ENCODE measurements around the gene BCL2.

The BCL2 gene

DNA sequence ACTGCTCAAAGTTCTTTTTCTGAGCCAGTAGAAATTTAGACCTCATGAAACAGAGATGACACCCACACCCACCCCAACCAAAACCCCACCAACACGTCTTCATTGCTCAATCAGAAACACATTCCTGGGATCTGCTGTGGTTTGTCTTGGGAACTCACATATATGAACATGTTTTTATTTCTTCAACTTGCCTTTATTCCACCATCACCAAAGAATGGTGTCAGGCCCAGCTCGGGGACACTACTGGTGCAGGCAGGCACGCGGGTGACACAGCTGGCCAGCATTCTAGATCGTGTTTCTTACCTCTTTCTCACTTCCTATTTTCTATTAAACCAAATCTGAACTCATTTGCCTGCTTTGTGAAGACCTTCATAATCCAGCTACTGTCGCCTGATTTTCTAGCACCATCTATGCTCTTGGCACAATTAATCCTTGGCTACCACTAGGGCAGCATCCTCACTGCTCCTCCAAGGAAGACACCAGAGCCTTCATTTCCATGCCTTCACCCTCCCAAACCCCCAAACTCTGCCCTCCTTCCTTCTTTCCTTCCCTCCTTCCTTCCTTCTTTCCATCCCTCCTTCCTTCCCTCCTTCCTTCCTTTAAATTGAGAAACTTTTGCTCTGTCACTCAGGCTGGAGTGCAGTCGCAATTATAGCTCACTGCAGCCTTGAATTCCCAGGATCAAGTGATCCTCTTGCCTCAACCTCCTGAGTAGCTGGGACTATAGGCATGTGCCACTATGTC lies 157.1 kb downstream of the BCL2 start:
- in situ Hi-C loops (cut with MboI; ENCODE audit: low sequenced_read_pairs), result no loop called here

DNA sequence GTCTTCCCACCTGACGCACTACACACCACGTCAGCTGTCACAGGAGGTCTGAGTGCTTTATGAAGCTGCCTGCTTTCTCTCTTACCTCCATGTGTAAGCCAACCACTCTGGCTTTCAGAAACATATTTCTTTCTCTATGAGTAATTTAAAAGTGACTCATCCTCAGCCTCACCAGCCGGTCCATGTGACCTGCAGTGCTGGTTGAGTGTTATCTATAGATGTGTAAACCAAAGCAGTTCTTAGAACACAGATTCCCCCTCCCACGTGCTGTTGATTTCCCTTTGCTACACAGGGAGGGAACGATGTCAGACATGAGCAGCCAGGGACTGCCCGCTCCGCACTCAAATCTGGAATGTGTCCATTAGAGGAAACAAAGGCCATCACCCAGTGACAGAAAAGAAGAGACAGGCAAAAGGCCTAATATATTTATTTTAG lies 157.8 kb downstream of the BCL2 start:
- in situ Hi-C loops (cut with MboI; ENCODE audit: low sequenced_read_pairs), result no loop called here

DNA sequence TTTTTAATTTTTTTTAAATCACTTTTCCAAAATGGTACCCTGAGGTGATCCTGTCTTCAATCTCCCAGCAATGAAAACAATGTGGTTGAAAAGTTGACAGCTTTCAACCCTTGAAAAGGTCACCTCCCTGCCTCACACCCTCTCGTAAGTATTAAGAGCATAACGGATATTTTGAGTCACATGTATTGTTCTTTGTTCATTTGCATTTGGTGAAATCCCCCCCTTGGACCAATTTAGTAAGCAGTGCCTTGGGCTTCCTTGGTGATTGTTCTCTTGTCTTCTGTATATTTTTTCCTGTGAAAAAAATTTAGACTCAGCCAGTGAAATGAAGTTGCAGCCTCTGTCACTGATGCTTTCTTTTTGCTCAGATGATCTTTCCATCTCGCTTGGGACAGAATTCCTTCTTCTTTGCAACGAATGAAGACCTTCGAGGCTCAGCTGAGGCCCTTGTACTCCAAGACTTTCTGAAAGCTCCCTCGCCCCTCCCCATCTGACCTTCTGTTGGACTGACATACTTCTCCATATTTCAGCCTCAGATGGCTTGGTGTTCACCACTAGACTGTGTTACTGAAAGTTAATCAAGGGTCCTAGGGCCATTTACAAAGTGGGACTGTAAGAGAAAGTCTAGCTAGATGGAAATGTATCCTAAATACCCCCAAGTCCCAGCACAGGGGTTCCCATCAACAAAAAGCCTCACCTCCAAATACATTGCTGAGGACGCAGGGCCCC lies 158.4 kb downstream of the BCL2 start:
- in situ Hi-C loops (cut with MboI; ENCODE audit: low sequenced_read_pairs), result no loop called here

DNA sequence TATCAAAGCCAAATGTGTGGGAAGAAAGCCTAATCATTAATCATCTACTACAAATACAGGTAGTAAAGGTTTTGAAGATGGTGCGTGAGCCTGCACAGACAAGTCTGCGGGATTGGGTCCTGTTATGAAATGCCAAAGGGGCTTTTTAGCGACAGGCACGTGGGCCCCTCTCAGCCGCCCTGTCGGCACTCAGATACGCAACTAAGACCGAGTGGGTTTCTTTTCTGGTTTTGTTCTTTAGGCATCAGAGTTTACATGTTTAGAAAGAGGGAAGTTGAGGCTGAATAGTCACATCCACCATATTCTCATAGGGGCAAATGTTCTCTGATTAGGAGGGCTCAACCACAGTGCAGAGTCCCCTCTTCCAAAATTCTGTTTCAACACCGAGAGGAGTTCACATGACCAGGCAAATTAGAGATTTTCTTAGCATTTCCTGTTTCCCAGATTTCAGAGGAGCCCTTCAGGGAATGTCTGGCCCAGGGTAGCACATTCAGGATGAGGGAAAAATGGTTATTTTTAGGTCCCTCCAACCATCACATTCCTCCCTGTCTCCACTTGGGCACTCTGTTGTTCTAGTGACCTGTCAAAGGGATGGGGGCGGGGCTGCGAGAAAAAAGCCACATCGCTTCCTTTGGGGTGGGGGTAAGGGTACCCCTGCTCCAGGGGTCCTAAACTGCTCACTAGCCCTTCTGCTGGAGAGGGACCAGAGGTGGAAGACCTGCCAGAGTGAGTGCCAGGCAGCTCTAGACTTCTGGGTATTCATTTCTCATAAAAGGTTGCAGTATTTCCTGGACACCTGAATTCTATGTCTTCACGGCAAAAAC lies 159.2 kb downstream of the BCL2 start:
- in situ Hi-C loops (cut with MboI; ENCODE audit: low sequenced_read_pairs), result no loop called here

DNA sequence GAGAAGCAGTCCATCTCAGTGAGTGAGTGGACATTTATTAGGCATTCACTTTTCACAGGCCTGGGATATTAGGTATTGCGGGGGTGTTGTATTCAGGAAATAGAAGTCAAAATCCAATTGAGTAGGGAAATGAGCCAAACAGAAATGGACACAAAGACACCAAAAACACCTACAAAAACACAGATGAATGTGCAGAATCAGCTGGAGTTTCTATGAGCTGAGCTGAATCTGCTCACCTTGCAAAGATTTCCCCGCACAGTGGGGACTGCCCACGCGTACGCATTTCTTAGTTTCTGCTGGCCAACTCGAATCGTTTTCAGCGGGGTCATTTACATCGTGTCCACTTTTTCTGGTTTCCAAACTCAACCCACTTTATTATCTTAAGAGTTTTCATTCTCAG lies 160.0 kb downstream of the BCL2 start:
- in situ Hi-C loops (cut with MboI; ENCODE audit: low sequenced_read_pairs), result no loop called here

DNA sequence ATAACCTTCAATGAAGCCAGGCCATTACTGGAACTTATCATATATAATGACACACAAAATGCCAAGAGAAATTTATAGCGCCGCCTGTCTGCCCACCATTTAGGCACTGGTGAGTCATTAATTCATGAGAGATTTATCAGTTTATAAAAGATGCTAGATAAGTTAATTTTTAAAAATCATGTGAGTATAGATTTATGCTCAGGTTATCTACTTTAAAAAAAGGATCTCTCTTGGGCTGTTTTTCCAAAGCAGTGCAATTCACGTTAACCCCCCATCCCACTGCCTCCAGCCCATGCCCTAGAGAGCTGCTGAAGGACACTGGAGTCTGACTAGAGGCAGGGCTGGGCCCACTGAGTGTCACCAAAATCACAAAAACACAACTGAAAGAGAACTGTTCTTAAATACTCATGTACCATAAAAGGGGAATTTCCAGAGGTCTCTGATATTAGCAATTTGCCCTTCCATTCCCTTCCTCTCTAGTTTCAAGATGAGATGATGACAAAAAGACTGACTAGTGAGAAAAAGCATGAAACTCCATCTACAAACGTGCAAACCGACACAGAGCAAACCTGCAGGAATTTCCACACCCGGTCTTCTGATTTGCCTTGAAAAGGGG lies 160.8 kb downstream of the BCL2 start:
- in situ Hi-C loops (cut with MboI; ENCODE audit: low sequenced_read_pairs), result no loop called here

DNA sequence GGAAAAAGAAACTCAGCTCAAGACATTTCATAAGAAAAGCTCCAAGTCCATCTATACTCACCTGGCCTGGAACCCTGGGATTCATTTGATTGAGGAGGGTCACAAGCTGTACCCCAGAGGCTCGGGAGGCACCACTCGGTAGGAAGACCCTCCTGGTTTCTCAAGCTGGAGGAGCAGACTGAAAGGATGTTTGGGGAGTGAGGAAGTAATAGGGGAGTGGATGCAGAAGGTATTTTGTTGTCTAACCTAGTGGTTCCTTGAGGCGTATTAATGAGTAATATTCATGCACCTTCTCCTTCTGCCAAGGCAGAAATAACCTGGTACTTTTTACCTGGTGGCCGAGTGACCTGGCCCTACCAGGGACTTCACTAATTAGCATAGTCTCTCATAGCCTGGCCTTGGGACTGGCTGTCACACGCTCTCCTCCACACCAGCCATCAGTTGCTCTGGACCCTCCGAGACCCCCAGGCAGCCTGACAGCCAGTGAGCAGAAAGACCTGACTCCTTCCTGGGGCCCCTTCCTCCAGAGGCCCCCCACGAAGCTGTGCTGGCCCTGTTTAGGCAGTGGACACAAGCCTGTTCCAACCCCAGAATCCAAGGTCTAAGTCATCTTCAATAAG lies 161.4 kb downstream of the BCL2 start:
- in situ Hi-C loops (cut with MboI; ENCODE audit: low sequenced_read_pairs), result no loop called here

DNA sequence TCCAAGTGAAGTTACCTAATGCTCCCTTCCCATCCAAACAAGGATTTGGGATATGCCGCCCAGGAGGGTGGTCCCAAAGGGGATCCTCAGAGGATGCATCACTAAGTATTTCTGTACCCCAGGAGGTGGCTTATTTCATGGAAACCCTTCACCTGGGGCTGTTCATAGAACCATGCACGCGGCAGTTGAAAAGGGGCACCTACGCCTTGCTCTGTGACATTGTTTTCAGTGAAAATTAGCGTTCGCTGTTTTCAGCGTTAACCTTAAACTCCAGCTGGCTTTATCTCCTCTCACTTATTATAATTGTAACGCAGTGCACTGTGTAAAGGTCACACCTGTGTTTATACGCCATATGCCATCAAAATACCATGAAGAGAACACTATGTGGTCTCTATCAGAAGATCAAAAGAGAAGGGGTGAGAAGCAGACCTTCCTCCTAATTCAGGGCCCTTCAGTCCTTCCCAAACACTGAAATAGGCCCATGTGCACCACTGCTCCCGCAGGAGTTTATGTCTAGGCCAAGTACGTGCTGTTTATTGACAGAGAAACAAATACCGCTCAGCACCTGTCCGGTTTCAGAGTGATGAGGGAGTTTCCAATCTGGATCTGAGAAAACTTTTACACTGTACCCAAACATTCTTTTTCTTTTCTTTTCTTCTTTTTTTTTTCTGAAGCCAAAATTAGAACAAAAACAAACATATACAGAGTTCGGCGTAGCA lies 162.1 kb downstream of the BCL2 start:
- in situ Hi-C loops (cut with MboI; ENCODE audit: low sequenced_read_pairs), result no loop called here

DNA sequence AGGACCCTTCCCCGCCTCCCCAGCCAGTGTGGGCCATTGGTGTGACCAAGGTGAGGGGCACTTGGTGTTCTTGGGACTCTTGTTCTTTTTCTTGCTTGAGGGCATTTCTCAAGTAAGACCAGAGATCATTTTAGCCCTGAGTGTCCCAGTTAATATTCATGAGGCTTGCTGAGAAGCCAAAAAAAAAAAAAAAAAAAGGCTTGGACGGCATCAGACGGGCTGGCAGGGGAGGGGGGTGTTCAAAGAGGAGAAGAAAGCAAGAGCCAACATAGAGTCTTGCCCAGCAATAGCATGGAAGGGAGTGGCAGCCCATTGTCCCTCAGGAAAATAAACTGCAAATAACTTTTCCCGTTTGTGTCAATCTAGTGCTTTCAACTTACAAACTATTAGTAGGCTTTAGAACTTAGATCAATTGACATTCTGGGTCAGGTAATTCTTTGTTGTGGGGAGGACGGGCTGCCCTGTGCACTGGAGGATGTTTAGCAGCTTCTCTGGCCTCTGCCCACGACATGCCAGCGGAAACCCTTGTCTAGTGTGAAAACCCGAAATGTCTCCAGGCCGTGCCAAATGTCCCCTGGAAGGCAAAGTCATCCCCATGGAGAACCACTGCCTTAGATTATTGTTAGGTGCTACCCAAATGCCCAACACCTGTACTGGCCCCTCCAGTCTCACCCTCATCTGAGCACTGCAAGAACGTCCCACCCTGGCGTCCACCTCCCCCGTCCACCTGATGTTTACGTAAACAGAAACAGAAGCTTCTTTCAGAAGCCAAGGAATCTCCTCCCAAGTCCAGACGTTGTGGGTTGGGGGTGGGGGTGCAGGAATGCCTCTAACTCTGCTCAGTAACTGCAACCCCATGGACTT lies 163.4 kb downstream of the BCL2 start:
- in situ Hi-C loops (cut with MboI; ENCODE audit: low sequenced_read_pairs), result no loop called here

DNA sequence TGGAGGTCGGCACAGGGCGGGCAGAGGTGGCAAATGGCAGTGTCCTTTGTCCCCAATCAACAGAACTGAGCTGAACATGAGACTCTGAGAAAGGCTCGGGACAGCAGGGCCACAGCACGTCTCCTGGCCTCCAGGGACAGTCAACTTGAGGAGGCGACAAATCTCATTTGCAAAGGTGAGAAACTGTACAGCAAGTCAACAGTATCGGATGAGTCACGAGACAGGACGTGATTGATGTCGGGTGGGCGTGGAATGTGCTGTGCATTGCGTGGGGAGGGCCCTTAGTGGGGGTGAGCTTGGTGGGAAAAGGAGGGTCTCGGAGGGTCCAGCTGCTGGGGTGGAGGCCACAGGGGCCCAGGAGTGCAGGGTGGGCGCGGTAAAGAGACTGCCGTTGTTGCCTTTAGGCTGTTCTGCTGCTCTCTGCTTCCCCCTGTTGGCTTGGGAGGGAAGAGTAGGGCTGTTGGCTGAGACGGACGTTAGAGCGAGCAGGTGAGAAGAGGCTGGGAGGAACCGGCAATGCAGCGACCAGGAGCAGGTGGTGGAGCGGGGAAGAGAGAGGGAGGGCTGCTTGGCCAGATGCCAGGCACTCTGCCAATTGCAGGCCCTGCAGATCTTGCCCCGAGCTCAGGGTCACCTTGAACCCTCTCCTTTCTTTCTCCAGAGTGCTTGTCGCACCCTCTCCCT lies 164.3 kb downstream of the BCL2 start:
- in situ Hi-C loops (cut with MboI; ENCODE audit: low sequenced_read_pairs), result no loop called here

DNA sequence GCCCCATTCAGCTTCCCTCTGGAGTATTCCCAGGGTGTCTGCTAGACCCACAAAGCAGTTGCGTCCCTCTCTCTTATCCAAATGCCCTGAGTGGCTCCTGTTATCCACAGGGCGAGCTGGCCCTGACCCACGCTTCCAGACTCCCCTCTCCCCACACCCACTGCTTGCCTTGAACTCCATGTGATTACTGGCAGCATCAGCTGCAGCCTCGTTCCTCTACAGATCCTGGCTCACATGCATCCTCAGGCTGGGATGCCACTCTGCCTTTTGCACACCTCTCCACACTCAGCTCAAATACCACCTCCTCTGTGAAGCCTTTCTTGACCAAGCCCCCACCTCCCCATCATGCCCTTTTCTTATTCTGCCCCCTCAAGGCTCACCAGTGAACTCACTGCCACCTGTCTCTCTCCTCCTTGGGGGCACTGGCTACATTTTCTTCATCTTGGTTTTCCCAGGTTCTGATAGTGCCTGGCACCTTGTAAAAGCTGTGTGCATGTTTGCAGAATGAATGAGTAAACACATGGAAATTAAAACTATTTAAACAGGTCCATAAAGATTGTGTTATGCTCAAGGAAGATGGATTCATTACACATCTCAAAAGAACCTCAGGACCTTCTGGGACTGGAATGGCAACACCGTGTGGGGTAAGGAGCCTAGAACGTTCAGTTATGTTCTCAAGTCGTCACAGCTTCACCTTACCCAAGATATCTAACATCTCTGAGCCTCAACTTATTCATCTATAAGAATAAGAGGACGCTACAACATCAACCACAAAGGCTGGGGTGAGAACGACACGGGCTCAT lies 165.0 kb downstream of the BCL2 start:
- in situ Hi-C loops (cut with MboI; ENCODE audit: low sequenced_read_pairs), result no loop called here

DNA sequence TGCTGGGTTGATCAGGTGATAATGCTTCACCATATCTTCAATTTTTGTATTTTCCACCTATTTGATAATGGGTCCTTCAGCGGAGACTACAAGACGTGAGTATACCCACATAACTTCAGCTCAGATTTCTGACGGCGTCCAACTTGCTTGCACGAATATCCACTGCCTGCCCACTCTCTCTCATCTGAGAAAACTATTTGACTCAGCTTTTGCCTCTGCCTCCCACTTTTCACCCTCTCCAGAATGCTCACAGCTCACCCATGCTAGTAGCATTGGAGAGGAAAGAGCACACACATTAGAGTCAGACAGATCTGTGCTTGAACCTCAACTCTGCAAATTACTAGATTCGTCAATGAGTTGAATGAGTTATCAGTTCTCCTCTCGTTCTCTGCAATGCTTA lies 166.8 kb downstream of the BCL2 start:
- in situ Hi-C loops (cut with MboI; ENCODE audit: low sequenced_read_pairs), result no loop called here

DNA sequence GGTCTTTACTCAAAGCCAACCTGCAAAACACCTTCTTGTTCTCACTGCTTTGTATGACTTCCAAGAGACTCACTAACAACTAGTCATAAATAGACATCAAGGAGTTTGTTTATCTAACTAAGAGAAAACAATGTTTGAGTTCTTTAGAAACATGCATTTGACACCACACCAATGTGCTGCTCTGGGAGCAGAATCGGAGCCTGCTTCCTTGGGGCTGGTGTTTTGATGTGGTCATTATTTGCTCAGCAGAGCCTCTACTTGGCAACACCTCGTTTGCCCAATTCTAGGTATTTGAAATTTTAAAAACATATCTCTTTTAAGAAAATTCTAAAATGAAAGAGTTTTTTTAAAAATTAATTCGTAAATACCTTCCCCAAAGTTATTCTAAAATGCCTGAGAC lies 167.5 kb downstream of the BCL2 start:
- in situ Hi-C loops (cut with MboI; ENCODE audit: low sequenced_read_pairs), result no loop called here

DNA sequence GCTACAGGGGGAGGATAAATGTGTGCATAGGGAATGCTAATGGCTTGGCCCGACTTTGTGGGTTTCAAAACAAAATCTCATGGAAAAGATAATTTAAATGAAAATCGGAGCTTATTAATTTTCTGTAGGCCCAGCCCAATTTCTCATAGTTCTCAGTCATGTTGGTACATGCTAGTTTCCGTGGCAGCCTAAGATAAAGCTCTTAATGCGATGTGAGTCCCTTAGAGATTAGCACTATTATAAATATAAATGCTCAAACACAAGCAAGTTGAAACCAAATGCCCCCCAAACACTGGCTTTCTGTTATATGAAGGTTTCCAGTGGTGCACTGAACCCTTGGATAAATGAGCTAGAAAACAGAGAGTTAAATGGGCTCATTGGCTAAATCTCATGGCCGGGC lies 168.0 kb downstream of the BCL2 start:
- in situ Hi-C loops (cut with MboI; ENCODE audit: low sequenced_read_pairs), result no loop called here

DNA sequence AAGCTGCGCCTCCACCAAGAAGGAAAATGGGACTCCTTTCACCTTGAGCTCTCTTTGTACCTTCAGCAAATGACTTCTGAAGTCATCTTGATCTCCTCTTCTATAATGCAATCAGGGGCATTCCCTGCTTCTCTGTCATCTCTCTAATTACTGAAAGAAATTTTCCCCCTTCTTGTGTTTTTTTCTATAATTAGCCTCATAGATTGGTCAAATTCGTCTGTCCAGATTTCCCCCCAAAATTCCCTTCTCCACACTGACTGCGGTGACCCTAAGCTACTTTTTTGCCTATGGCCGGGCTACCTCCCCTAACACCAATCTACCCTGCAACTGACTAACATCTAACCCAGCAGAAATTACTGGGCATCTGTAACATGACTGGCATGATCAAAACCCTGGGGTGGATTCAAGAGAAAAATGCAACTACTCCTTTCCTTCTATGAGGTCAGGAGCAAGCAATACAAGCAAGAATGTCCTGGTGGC lies 168.6 kb downstream of the BCL2 start:
- in situ Hi-C loops (cut with MboI; ENCODE audit: low sequenced_read_pairs), result no loop called here

DNA sequence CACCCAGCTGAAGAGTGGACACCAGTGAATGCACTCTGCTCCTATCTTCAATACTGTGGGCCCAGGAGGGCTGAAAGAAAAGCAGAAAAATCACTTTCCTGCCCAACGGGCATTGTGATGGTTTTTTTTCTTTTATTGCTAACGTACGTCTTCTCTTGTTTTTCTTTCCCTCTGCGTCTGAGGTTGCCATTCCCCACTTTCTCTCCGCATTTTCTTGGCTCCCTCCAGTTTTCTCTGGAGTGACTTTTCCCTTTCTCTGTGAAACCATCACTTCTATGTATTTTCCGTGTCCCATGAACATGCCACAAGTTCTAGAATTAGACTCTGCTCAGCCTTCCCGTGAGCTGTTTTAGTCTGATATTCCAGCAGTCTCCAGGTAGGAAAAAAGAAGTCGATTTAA lies 169.2 kb downstream of the BCL2 start:
- in situ Hi-C loops (cut with MboI; ENCODE audit: low sequenced_read_pairs), result no loop called here

DNA sequence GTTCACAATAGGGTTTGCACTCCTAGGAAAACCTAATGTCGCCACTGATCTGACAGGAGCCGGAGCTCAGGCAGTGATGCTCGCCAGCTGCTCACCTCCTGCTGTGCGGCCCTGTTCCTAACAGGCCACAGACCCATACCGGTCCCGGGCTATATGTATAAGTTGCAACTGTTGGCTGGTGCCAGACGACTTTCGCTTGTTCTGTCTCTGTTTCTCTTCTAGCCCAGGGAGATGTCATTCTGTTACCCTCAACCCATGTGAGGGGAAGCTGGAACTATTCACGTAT lies 170.3 kb downstream of the BCL2 start:
- in situ Hi-C loops (cut with MboI; ENCODE audit: low sequenced_read_pairs), result loop anchor here (25.0 kb wide), 1 partner anchor 163 kb away; the partner anchor contains the start of gene BCL2

All from HL-60/S4 treated with retinoic acid at 250 ng/mL for 4 days and 3 days (cell line).